Measurements from ENCODE around the gene SMURF2.

SMURF2 gene

DNA sequence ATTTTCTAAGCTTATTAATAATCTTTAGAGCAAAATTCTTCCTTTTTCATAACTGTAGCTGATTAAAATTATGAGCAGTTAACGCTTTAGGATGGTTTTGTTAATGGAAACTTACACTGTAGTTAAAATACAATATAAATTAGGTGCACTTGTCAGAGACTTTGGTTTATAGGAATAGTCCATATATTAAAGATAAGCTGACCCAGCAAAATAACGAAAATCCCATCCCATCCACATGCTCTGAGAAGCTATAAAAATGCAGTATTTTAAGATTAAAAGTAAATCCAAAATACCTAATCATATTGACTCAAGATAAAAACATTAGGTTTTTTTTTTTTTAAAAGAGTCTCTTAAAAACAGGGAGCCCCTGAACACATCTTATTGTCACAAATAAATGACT, 117.4 kb downstream of the SMURF2 start:
- DNase-seq (ENCODE audit: low read depth in 3 of 3, low spot score in 1 of 3): no peak

DNA sequence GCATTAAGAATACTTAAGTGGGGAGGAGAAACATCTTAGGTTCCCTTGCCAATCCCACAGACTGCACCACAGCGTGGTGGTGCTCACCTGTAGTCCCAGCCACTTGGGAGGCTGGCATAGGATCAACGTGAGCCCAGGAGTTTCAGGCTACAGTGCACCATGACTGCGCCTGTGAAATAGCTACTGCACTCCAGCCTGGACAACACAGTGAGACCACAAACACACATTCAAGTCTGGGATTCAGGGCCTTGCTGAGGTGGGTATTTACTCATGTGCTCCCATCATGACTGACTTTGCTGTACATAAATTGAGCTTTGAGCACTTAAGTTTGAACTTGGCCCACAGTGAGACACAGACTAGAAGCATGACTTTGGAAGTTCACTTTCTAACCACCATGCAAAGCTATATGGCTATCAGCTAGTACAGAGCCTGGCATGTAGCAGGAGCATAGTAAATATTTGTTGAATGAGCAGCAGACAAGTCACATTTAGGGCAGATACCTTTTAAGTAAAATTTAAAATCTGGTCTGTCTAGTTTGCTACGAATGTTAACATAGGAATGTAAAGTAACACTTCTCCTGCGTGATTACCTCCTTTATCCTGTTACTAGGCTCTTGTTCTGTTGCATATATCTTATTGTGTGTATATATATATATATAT, 121.9 kb downstream of the SMURF2 start:
- DNase-seq (ENCODE audit: low read depth in 3 of 3, low spot score in 1 of 3): no peak

DNA sequence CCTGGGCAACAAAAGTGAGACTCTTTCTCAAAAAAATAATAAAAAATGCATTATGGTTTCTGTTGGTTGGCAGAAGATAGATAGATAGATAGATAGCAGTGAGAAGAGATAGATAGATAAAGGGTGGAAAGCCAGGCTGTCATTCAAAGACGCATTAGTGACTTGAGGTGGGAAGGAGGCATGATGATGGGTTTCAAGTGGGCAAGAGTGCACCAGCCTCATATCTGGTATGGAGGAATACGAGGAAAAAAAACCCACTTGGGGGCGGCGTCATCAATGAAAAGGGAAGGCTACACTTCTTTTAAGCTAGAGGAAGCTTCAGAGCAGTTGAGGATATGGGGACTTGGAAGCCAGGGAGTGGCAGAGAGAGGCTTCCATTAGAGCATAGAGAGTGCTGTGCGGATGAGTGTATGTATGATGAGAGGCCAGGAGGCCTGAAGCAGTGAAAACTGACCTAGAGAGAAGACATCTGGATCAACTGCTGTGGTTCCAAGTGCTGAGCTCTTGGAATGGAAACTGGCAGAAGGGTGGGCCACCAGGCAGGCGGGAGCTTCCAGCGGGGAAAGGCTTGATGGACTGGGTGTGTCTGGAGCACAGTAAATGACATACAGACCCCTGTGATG, 123.5 kb downstream of the SMURF2 start:
- no peak for DNase-seq (ENCODE audit: low read depth in 3 of 3, low spot score in 1 of 3)

GRCh38 chr17:64537488-64537887, 124.6 kb downstream of the SMURF2 start:
- no peak for DNase-seq (ENCODE audit: low read depth in 3 of 3, low spot score in 1 of 3)

GRCh38 chr17:64536913-64537312, 125.2 kb downstream of the SMURF2 start:
- DNase-seq (ENCODE audit: low read depth in 3 of 3, low spot score in 1 of 3): no peak

- no peak for DNase-seq (ENCODE audit: low read depth in 3 of 3, low spot score in 1 of 3)
Measured at GRCh38 chr17:64535357-64535756, 126.8 kb downstream of the SMURF2 start.

GRCh38 chr17:64534187-64534586, 127.9 kb downstream of the SMURF2 start:
- DNase-seq (ENCODE audit: low read depth in 3 of 3, low spot score in 1 of 3): no peak

DNA sequence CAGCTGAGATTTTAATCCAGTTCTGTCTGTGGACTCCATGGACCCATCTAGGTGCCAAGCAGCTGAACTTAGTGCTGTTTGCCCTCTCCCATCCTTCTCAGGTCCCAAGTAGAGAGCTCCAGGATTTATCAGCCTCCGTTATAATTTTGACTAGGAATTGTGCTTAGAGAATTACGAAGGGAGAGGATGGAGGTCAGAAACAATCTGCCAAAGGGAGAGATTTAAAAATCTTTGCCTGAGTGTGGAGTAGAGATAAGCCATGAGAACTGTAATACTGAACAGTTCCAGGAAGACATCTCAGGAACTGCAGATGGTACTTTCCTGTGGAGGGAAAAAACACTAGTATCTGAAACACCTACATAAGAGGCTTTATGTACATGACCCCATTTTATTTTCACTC, 128.3 kb downstream of the SMURF2 start:
- DNase-seq (ENCODE audit: low read depth in 3 of 3, low spot score in 1 of 3): no peak

DNA sequence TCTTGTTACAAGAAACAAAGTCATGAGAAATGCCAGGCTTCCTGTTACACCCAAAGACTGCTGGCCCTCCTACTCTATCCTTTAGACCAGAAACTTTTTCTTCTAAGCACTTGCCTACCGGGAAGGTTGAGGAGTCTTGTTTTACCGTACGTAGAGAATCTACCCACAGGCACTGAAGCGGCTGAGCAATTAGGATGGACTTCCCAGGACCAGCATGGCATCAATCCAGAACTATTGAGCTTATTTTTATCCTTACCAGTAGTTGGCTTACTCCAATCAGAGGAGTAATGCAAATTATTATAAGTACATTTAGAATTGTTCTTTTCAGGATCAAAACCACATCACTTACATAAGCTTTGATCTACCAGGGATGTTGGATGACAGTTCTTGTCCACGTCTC, 129.7 kb downstream of the SMURF2 start:
- no peak for DNase-seq (ENCODE audit: low read depth in 3 of 3, low spot score in 1 of 3)

DNA sequence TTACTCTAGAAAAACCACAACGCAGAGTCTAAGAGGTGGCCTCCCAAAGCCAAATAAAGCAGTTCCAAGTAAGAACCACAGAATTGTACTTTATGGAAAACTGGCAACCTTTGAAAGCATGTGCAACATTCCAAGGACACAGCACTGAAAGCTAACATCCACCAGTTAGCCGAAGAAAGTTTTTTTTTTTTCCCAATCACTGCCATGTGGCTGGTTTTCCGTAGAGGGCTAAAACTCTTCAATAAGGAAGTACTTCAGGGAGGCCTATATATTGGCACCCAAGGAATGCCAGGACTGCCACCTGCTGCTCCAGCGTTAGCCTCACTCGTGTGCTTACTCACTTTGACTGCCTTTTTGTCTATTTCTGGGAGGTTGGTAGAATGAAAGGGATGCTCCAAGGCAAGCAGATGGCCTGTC, 130.1 kb downstream of the SMURF2 start:
- DNase-seq (ENCODE audit: low read depth in 3 of 3, low spot score in 1 of 3): no peak

- no peak for DNase-seq (ENCODE audit: low read depth in 3 of 3, low spot score in 1 of 3)
Measured at GRCh38 chr17:64529221-64529620, 132.9 kb downstream of the SMURF2 start.

DNA sequence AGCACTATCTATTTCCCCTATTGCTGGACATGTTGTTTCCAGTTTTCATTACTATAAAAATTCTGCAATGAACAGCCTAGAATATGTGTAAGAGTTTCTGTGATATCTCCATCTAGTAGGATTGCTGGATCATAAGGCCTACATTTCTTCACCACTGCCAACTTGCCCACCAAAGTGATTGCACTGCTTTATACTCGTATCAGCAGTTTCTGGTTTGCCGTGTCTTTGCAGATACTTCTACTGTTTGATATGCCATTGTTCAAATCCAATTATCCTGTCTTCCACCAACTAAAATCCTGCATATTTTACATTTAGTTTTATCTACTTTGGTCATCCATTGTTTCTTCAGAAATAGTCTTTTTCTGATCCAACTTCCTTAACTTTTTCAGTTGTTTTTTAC, 134.2 kb downstream of the SMURF2 start:
- no peak for DNase-seq (ENCODE audit: low read depth in 3 of 3, low spot score in 1 of 3)

- no peak for DNase-seq (ENCODE audit: low read depth in 3 of 3, low spot score in 1 of 3)
Measured at GRCh38 chr17:64520359-64520758, 141.7 kb downstream of the SMURF2 start.

- DNase-seq (ENCODE audit: low read depth in 3 of 3, low spot score in 1 of 3): no peak
Measured at GRCh38 chr17:64519601-64520000, 142.5 kb downstream of the SMURF2 start.

GRCh38 chr17:64515829-64516228, 146.3 kb downstream of the SMURF2 start:
- no peak for DNase-seq (ENCODE audit: low read depth in 3 of 3, low spot score in 1 of 3)

- no peak for DNase-seq (ENCODE audit: low read depth in 3 of 3, low spot score in 1 of 3)
Measured at GRCh38 chr17:64515419-64515818, 146.7 kb downstream of the SMURF2 start.

GRCh38 chr17:64509179-64509578, 152.9 kb downstream of the SMURF2 start:
- no peak for DNase-seq (ENCODE audit: low read depth in 3 of 3, low spot score in 1 of 3)

- no peak for DNase-seq (ENCODE audit: low read depth in 3 of 3, low spot score in 1 of 3)
Measured at GRCh38 chr17:64508683-64509082, 153.4 kb downstream of the SMURF2 start.

DNA sequence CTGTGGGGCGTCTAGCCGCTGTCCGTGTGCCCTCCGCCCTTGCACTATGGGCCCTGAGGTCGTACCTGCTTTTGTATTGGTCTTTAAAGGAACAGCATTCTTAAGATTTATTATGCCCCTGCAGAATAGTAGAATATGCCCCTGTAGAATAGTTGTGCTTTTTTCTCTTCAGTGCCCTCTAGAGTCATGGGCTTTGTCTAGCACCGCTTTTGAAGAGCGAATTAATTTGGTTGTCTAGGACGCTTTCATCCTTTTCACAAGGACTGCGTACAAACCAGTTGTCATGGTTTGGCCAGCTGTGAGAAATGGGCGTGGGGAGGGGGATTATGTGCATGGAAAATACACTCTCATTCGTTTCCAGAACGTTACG, 154.7 kb downstream of the SMURF2 start:
- DNase-seq (ENCODE audit: low read depth in 3 of 3, low spot score in 1 of 3): no peak

- peak; percentile 86 to 94 (median 86) for DNase-seq (ENCODE audit: low read depth in 3 of 3, low spot score in 1 of 3)
Measured at GRCh38 chr17:64506576-64507412, 155.3 kb downstream of the SMURF2 start, which contains the start of gene CEP95. CEP95 (plus strand) TSS chr17:64506977; CDS start chr17:64507098, 121 bp downstream.

GRCh38 chr17:64506201-64506575, 155.9 kb downstream of the SMURF2 start, which contains the start of gene DDX5:
DDX5 (minus strand) TSS chr17:64506289; CDS start chr17:64506119, 170 bp downstream.
- DNase-seq (ENCODE audit: low read depth in 3 of 3, low spot score in 1 of 3): peak; percentile 95 to 98 (median 97)
